H1 (cell line): Measurements from ENCODE around the gene FKTN. TPM values are rescaled to one million over a fixed set of nuclear protein-coding genes. Genes with fewer than 3 reads are reported as not detected.

Experiments used
- CTCF ChIA-PET: fragments of 300-600 bp; sonication (Branson Sonifier 250); formaldehyde crosslinking; loops from one replicate; lab custom pipeline; 2021; ENCODE audit not compliant: partially characterized antibody; lab: Charles Lee
- POLR2A ChIA-PET: fragments of 300-600 bp; sonication (Branson Sonifier 250); formaldehyde crosslinking; loops from one replicate; lab custom pipeline; 2021; ENCODE audit warnings: inconsistent platforms; ENCODE audit not compliant: partially characterized antibody; lab: Charles Lee
- DNase-seq, 2 experiments: peaks; one replicate each; pipeline versions ENCODE4 v3.0.0 to v3.0.0-alpha.2; 2010 to 2022; ENCODE audit warnings: low spot score in 2 of 2, low read depth in 1 of 2, mixed read lengths in 1 of 2
- FAIRE-seq: peaks from 2 replicates; lab custom pipeline; 2011; peaks lifted over from hg19 to GRCh38; lab: Jason Lieb, UNC
- H2AFZ ChIP-seq: 2 replicates; pipeline ENCODE4 v1.8.1; 2012; ENCODE audit warnings: low read length, inconsistent platforms
- H2AK5ac ChIP-seq: 2 replicates; pipeline ENCODE4 v1.6.1; 2013; ENCODE audit warnings: low read depth, low read length
- H2BK120ac ChIP-seq: replicated peaks from 2 replicates; pipeline ENCODE3; 2013; ENCODE audit warnings: low read depth, low read length, inconsistent platforms
- H2BK12ac ChIP-seq: 2 replicates; pipeline ENCODE4 v1.6.1; 2013; ENCODE audit warnings: low read depth, low read length
- H2BK15ac ChIP-seq: 2 replicates; pipeline ENCODE4 v1.6.1; 2013; ENCODE audit warnings: low read length
- H2BK20ac ChIP-seq: 2 replicates; pipeline ENCODE4 v1.6.1; 2013; ENCODE audit warnings: low read length
- H2BK5ac ChIP-seq: 2 replicates; pipeline ENCODE4 v1.6.1; 2013; ENCODE audit warnings: low read depth, low read length
- H3K14ac ChIP-seq: 2 replicates; pipeline ENCODE4 v1.6.1; 2013; ENCODE audit warnings: inconsistent platforms; ENCODE audit not compliant: insufficient read length
- H3K18ac ChIP-seq: 2 replicates; pipeline ENCODE4 v1.6.1; 2013; ENCODE audit warnings: low read length; ENCODE audit errors: extremely low read depth
- H3K23ac ChIP-seq: 2 replicates; pipeline ENCODE4 v1.6.1; 2013; ENCODE audit warnings: inconsistent platforms; ENCODE audit not compliant: insufficient read length
- H3K23me2 ChIP-seq: 2 replicates; pipeline ENCODE4 v1.6.1; 2013; ENCODE audit warnings: low read depth, low read length
- H3K27ac ChIP-seq: 2 replicates; pipeline ENCODE4 v1.6.1; 2011; ENCODE audit warnings: low read depth, low read length, inconsistent platforms
- H3K27me3 ChIP-seq, 4 experiments: replicated peaks in 1 of 4; 1 replicate in 1 of 4; 2 replicates in 3 of 4; pipeline versions ENCODE4 v1.6.1 to v1.8.1; 2011 to 2013; ENCODE audit warnings: low read length in 3 of 4, mild to moderate bottlenecking in 3 of 4, inconsistent platforms in 2 of 4, mixed read lengths in 2 of 4, moderate library complexity in 1 of 4; ENCODE audit not compliant: control insufficient read depth in 3 of 4, insufficient read depth in 3 of 4; ENCODE audit errors: extremely low read depth in 1 of 4
- H3K36me3 ChIP-seq, 4 experiments: 2 replicates each; pipeline versions ENCODE4 v1.6.1 to v1.8.1; 2011 to 2013; ENCODE audit warnings: mild to moderate bottlenecking in 4 of 4, low read length in 3 of 4, moderate library complexity in 2 of 4, control low read depth in 1 of 4, inconsistent platforms in 1 of 4; ENCODE audit not compliant: insufficient read depth in 4 of 4, control insufficient read depth in 2 of 4
- H3K4ac ChIP-seq: replicated peaks from 2 replicates; pipeline ENCODE3; 2013; ENCODE audit warnings: low read length, low read depth, mixed read lengths, inconsistent platforms; ENCODE audit not compliant: insufficient read length
- H3K4me1 ChIP-seq, 4 experiments: replicated peaks in 1 of 4; 1 replicate in 1 of 4; 2 replicates in 3 of 4; pipeline versions ENCODE4 v1.6.1 to v1.8.1; 2011 to 2013; ENCODE audit warnings: low read length in 3 of 4, inconsistent platforms in 2 of 4, mixed read lengths in 1 of 4; ENCODE audit not compliant: insufficient read depth in 4 of 4, control insufficient read depth in 3 of 4
- H3K4me2 ChIP-seq, 2 experiments: 2 replicates each; pipeline versions ENCODE4 v1.6.1 to v1.8.1; 2011 to 2013; ENCODE audit warnings: low read depth in 2 of 2, low read length in 2 of 2, control low read depth in 1 of 2, inconsistent platforms in 1 of 2, mild to moderate bottlenecking in 1 of 2; ENCODE audit not compliant: insufficient read depth in 1 of 2
- H3K4me3 ChIP-seq, 4 experiments: fragments of 200-600, 300-600 bp in 1 of 4; sonication (generic), shearing (Covaris generic), sonication (Bioruptor Twin) in 1 of 4; 2 replicates each; pipeline versions ENCODE4 v1.5.1 to v1.8.1; 2011 to 2016; ENCODE audit warnings: low read length in 4 of 4, low read depth in 3 of 4, control low read depth in 2 of 4, inconsistent platforms in 2 of 4, mild to moderate bottlenecking in 2 of 4, mixed read lengths in 1 of 4, moderate library complexity in 1 of 4; ENCODE audit not compliant: insufficient read depth in 2 of 4; ENCODE audit errors: extremely low read depth in 1 of 4
- H3K56ac ChIP-seq: replicated peaks from 2 replicates; pipeline ENCODE3; 2013; ENCODE audit warnings: low read depth, mild to moderate bottlenecking, mixed read lengths, low read length, inconsistent platforms; ENCODE audit not compliant: insufficient read length
- H3K79me1 ChIP-seq: 2 replicates; pipeline ENCODE4 v1.6.1; 2013; ENCODE audit warnings: low read depth, low read length, control low read depth
- H3K79me2 ChIP-seq, 2 experiments: 2 replicates each; pipeline versions ENCODE4 v1.6.1 to v1.8.1; 2012 to 2013; ENCODE audit warnings: low read length in 2 of 2, mild to moderate bottlenecking in 2 of 2, inconsistent platforms in 1 of 2; ENCODE audit not compliant: insufficient read depth in 2 of 2, control insufficient read depth in 1 of 2
- H3K9ac ChIP-seq, 4 experiments: replicated peaks in 1 of 4; 1 replicate in 1 of 4; 2 replicates in 3 of 4; pipeline versions ENCODE4 v1.6.1 to v1.8.1; 2011 to 2013; ENCODE audit warnings: low read depth in 3 of 4, low read length in 3 of 4, control low read depth in 2 of 4, mild to moderate bottlenecking in 2 of 4, moderate library complexity in 2 of 4, inconsistent platforms in 1 of 4; ENCODE audit errors: extremely low read depth in 1 of 4
- H3K9me3 ChIP-seq, 2 experiments: 2 replicates each; pipeline versions ENCODE4 v1.6.1 to v1.8.1; 2012 to 2013; ENCODE audit warnings: mild to moderate bottlenecking in 2 of 2, moderate library complexity in 2 of 2, control low read depth in 1 of 2, inconsistent platforms in 1 of 2, low read depth in 1 of 2, low read length in 1 of 2, mixed read lengths in 1 of 2; ENCODE audit not compliant: insufficient read depth in 2 of 2
- H4K20me1 ChIP-seq, 2 experiments: replicated peaks in 1 of 2; 2 replicates each; pipeline versions ENCODE3 to v1.8.1; 2011 to 2013; ENCODE audit warnings: inconsistent platforms in 2 of 2, low read length in 2 of 2, mild to moderate bottlenecking in 1 of 2; ENCODE audit not compliant: insufficient read depth in 2 of 2, control insufficient read depth in 1 of 2
- H4K5ac ChIP-seq: 2 replicates; pipeline ENCODE4 v1.6.1; 2013; ENCODE audit warnings: low read length, low read depth, mixed read lengths, inconsistent platforms; ENCODE audit not compliant: insufficient read length
- H4K8ac ChIP-seq: 2 replicates; pipeline ENCODE4 v1.8.0; 2013; ENCODE audit warnings: mild to moderate bottlenecking, moderate library complexity, low read length, inconsistent platforms; ENCODE audit not compliant: insufficient read depth; ENCODE audit errors: extremely low read depth
- H4K91ac ChIP-seq: replicated peaks from 2 replicates; pipeline ENCODE3; 2013; ENCODE audit warnings: low read length, mixed read lengths, inconsistent platforms; ENCODE audit not compliant: insufficient read length
- ASH2L ChIP-seq: fragments of 200-600, 300-600 bp; sonication (generic); IDR thresholded peaks from one replicate; pipeline ENCODE4 v1.7.1; 2017; ENCODE audit warnings: low read length
- CHD2 ChIP-seq: IDR thresholded peaks from 2 replicates; pipeline ENCODE4 v1.6.1; 2012; ENCODE audit warnings: low read length, improper control_type of control experiment
- EGR1 ChIP-seq: IDR thresholded peaks from 2 replicates; pipeline ENCODE4 v1.6.1; 2011; ENCODE audit warnings: low read depth, low read length, borderline replicate concordance
- EP300 ChIP-seq, 2 experiments: IDR thresholded peaks; 1 replicate in 1 of 2; 2 replicates in 1 of 2; pipeline ENCODE4 v1.6.1; 2011 to 2012; ENCODE audit warnings: low read depth in 2 of 2, low read length in 2 of 2, mild to moderate bottlenecking in 2 of 2, borderline replicate concordance in 1 of 2, inconsistent platforms in 1 of 2, moderate library complexity in 1 of 2
- GABPA ChIP-seq: IDR thresholded peaks from 2 replicates; pipeline ENCODE4 v1.6.1; 2011; ENCODE audit warnings: mild to moderate bottlenecking, low read length, moderate library complexity, borderline replicate concordance; ENCODE audit not compliant: insufficient read depth
- JUND ChIP-seq: IDR thresholded peaks from 2 replicates; pipeline ENCODE4 v1.6.1; 2011; ENCODE audit warnings: mild to moderate bottlenecking, improper control_type of control experiment, low read length
- TAF7 ChIP-seq: optimal IDR thresholded peaks from 2 replicates; pipeline ENCODE3; 2011; ENCODE audit warnings: low read depth, mild to moderate bottlenecking, inconsistent platforms, low read length, moderate library complexity, borderline replicate concordance
- TBP ChIP-seq: IDR thresholded peaks from 2 replicates; pipeline ENCODE4 v1.6.1; 2011; ENCODE audit warnings: low read depth, low read length, improper control_type of control experiment
- YY1 ChIP-seq: IDR thresholded peaks from 2 replicates; pipeline ENCODE4 v1.6.1; 2011; ENCODE audit warnings: low read depth, mild to moderate bottlenecking, low read length
- WGBS, 2 experiments: shearing (Covaris generic) in 1 of 2; methylation state at CpG; one replicate each; pipeline versions ENCODE4 v1.1.6 to v1.1.7; 2013 to 2015; ENCODE audit warnings: low lambda C conversion rate in 2 of 2, mixed read lengths in 2 of 2, inconsistent platforms in 1 of 2, low coverage in 1 of 2, missing lambda C conversion rate in 1 of 2; ENCODE audit not compliant: insufficient replicate concordance in 2 of 2, insufficient coverage in 1 of 2, insufficient read length in 1 of 2; ENCODE audit errors: extremely low coverage in 1 of 2, missing lambda C conversion rate in 1 of 2; 5-methylcytosine and 5-hydroxymethylcytosine counted together
- polyA plus RNA-seq, 7 experiments: library from polyadenylated mRNA; depleted of rRNA in 3 of 7; stranded (reverse) in 5 of 7; unstranded in 2 of 7; fragments of >200 nt in 5 of 7; fragments of 200-250 nt in 2 of 7; gene quantifications; 1 replicate in 5 of 7; 2 replicates in 1 of 7; 4 replicates in 1 of 7; pipeline versions ENCODE4 v1.2.1 to v1.2.3, GENCODE V29; 2011 to 2013; ENCODE audit warnings: missing spikeins in 2 of 7, mixed read lengths in 2 of 7
- total RNA-seq: library from RNA; stranded (reverse); fragmentation: NEBNext Ultra II Directional; extraction: Animal tissue kit (Norgen Biotek cat#: 25700); gene quantifications from 2 replicates; pipeline ENCODE4 v1.2.1, GENCODE V29; 2021

The FKTN gene
- total and polyA plus RNA-seq, 2 of the 8 experiments (the other 6 are each of a cell fraction or from before 2014, with no cell fraction given) = 2.7 to 13.4 TPM

GRCh38 chr9:105647595-105648349 lies 89.8 kb downstream of the FKTN start:
- H3K4ac ChIP-seq = no peak overlapping the region
- H3K56ac ChIP-seq = no peak overlapping the region
- H3K18ac ChIP-seq = no peak overlapping the region; the same call in 1 of the 2 replicates
- no peaks in the 10 kb centered on the region for H3K36me3 ChIP-seq
- CTCF ChIA-PET = interaction anchor here (0.6 to 3.1 kb wide), 10 partner anchors 7 to 509 kb away, joined by 3 to 33 read pairs (median 3); no protein-coding TSS in a partner anchor
- peak overlapping the region; percentile 35; the same call in 1 of the 2 replicates for H3K27ac ChIP-seq
- TF ChIP-seq EGR1 (0 out of 2 replicates have a peak, but pooled peaks have one; percentile 11), ASH2L (peak; percentile 42), JUND (peak; percentile 72; the same call in 1 of the 2 replicates), TBP (0 out of 2 replicates have a peak, but pooled peaks have one; percentile 16), TAF7 (peak; percentile 13), CHD2 (no peak), GABPA (no peak), YY1 (0 out of 2 replicates have a peak, but pooled peaks have one; percentile 17), EP300 (IDR thresholded peaks at IDR 0.05; ENCODE audit: borderline replicate concordance in 1 of 2, low read depth in 2 of 2, low read length in 2 of 2) (0 out of 3 replicates have a peak, but pooled peaks of 1 of the 2 experiments have one; percentile 9)
- TF ChIP-seq, all 59 proteins: peak for 7
- Histone ChIP-seq H3K4me1 (peaks cover 2 to 9% (median 3%) of the 10 kb centered on the region in 4 experiments; a peak in 5 of 7 replicates), H3K4me2 (no peak overlapping the region), H4K5ac (no peak overlapping the region), H2AK5ac (no peak overlapping the region), H3K9ac (no peak overlapping the region), H2BK20ac (peak overlapping the region; percentile 62; the same call in 1 of the 2 replicates), H2BK15ac (no peak overlapping the region), H3K23ac (no peak overlapping the region), H4K20me1 (no peaks in the 10 kb centered on the region), H3K79me1 (no peaks in the 10 kb centered on the region), H3K79me2 (no peaks in the 10 kb centered on the region), H2BK12ac (no peak overlapping the region), H3K27me3 (no peaks in the 10 kb centered on the region), H3K4me3 (no peak overlapping the region), H2BK120ac (no peak overlapping the region), H2AFZ (no peak overlapping the region), H3K14ac (no peak overlapping the region), H3K23me2 (no peaks in the 10 kb centered on the region; the same call in 1 of the 2 replicates), H4K8ac (no peak overlapping the region), H3K9me3 (no peaks in the 10 kb centered on the region), H2BK5ac (0 out of 2 replicates have a peak overlapping the region, but pooled peaks have one; percentile 12), H4K91ac (no peak overlapping the region)
- peak in 1 of 2 experiments; percentile 33 for DNase-seq
- WGBS, 2 experiments = 62% methylated on average over 11 of the region's 12 CpGs; no CpG with 5 or more reads in 1 of the 2 experiments
- POLR2A ChIA-PET = no interaction called here
- FAIRE-seq = peak; percentile 42
